SH-SY5Y (cell line): ENCODE data around the gene PRKCZ.

Experiments
- GATA2 ChIP-seq: IDR thresholded peaks from 2 replicates; pipeline ENCODE4 v1.6.1; 2011; ENCODE audit warnings: mild to moderate bottlenecking, low read depth, low read length
- GATA3 ChIP-seq: IDR thresholded peaks from 2 replicates; pipeline ENCODE4 v1.6.1; 2011; ENCODE audit warnings: low read depth, mild to moderate bottlenecking, low read length, moderate library complexity

- no peak for TF ChIP-seq GATA3
- no peak for TF ChIP-seq GATA2
Measured at GRCh38 chr1:2083666-2084065, 33.5 kb downstream of the PRKCZ start.
